ENCODE data around the gene NDUFS1.

DNA sequence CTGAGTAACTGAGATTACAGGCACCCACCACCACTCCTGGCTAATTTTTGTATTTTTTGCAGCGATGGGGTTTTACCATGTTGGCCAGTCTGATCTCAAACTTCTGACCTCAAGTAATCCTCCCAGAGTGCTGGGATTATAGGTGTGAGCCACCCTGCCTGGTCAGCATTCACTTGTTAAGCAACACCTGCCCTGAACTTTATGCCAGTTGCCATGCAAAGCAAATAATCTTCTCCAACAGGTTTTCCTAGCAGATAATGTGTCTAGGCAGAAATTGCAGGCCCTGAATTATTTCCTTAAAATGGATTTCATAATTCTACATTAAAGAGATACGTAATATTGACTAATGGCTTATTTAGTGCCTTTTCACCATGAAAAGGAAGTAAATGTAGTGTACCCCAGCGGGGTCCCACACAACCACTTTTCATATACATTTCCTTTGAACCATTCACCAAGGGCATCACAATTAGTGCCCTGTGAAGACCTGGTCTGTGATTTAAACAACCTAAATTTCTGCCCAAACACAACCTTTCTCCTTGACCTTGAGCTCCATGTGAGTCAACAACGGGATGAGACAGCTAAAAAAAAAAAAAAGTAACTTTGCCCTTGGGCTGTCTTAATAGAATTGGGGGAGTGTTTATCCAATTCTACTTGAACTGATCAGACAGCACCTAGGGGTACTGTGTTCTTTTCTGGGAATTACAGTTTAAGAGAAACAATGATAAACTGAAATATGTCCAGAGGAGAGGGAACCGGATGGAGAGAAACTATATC lies 42.0 kb upstream of the NDUFS1 start:
- no peak for TF ChIP-seq POLR2A (IDR thresholded peaks at IDR 0.05; ENCODE audit: low read depth)
- TF ChIP-seq, protein P1, sequence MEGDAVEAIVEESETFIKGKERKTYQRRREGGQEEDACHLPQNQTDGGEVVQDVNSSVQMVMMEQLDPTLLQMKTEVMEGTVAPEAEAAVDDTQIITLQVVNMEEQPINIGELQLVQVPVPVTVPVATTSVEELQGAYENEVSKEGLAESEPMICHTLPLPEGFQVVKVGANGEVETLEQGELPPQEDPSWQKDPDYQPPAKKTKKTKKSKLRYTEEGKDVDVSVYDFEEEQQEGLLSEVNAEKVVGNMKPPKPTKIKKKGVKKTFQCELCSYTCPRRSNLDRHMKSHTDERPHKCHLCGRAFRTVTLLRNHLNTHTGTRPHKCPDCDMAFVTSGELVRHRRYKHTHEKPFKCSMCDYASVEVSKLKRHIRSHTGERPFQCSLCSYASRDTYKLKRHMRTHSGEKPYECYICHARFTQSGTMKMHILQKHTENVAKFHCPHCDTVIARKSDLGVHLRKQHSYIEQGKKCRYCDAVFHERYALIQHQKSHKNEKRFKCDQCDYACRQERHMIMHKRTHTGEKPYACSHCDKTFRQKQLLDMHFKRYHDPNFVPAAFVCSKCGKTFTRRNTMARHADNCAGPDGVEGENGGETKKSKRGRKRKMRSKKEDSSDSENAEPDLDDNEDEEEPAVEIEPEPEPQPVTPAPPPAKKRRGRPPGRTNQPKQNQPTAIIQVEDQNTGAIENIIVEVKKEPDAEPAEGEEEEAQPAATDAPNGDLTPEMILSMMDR (IDR thresholded peaks at IDR 0.05), result no peak
- no peak for TF ChIP-seq POLR2AphosphoS5 (IDR thresholded peaks at IDR 0.05)

Measured in esophagus muscularis mucosa (tissue), 3 donors.